HepG2 (cell line): ENCODE data around the gene ENO3. TPM values are rescaled to one million over a fixed set of nuclear protein-coding genes. Genes with fewer than 3 reads are reported as not detected.

Source experiments
- AKAP8 ChIP-seq: sonication (generic); formaldehyde crosslinking; IDR thresholded peaks from 2 replicates; pipeline ENCODE4 v1.5.1; 2020; ENCODE audit warnings: mild to moderate bottlenecking, missing genetic modification reagents
- FOXP1 ChIP-seq, 2 experiments: fragments of 450-650 bp in 1 of 2; IDR thresholded peaks; 2 replicates each; pipeline ENCODE4 v1.6.1; 2017 to 2018; ENCODE audit warnings: antibody characterized with exemption in 1 of 2
- HNF4G ChIP-seq, 2 experiments: sonication (generic) in 1 of 2; formaldehyde crosslinking in 1 of 2; IDR thresholded peaks; 2 replicates each; pipeline versions ENCODE4 v1.4.0 to v1.6.1; 2011 to 2020; ENCODE audit warnings: borderline replicate concordance in 2 of 2, low read depth in 2 of 2, mild to moderate bottlenecking in 2 of 2, low read length in 1 of 2, missing genetic modification reagents in 1 of 2, moderate library complexity in 1 of 2
- HNRNPLL ChIP-seq: fragments of 200-400 bp; formaldehyde crosslinking; IDR thresholded peaks from 2 replicates; pipeline ENCODE4 v1.6.1; 2017; ENCODE audit warnings: mild to moderate bottlenecking, low read depth, low read length; ENCODE audit not compliant: poor library complexity, severe bottlenecking
- HOXA3 ChIP-seq: sonication (generic); formaldehyde crosslinking; IDR thresholded peaks from 2 replicates; pipeline ENCODE4 v1.5.0; 2020; ENCODE audit warnings: missing genetic modification reagents
- KLF11 ChIP-seq: IDR thresholded peaks from 2 replicates; pipeline ENCODE4 v1.6.1; 2016; ENCODE audit warnings: missing compliant biosample characterization
- NCOA2 ChIP-seq: sonication (generic); formaldehyde crosslinking; IDR thresholded peaks from 2 replicates; pipeline ENCODE4 v1.8.0; 2022; ENCODE audit warnings: inconsistent platforms
- NFE2L1 ChIP-seq: sonication (generic); formaldehyde crosslinking; IDR thresholded peaks from 2 replicates; pipeline ENCODE4 v1.4.0; 2020; ENCODE audit warnings: missing genetic modification reagents, mild to moderate bottlenecking, borderline replicate concordance
- PLSCR1 ChIP-seq: sonication (generic); formaldehyde crosslinking; IDR thresholded peaks from 2 replicates; pipeline ENCODE4 v1.5.0; 2020; ENCODE audit warnings: missing genetic modification reagents, mild to moderate bottlenecking, borderline replicate concordance
- POLR2AphosphoS2 ChIP-seq: IDR thresholded peaks from 2 replicates; pipeline ENCODE4 v1.6.1; 2011; ENCODE audit warnings: low read depth, low read length, improper control_type of control experiment
- RNF2 ChIP-seq: fragments of 450-650 bp; conservative IDR thresholded peaks from 2 replicates; pipeline ENCODE4 v1.6.1; 2016; ENCODE audit warnings: low read depth
- SNAI1 ChIP-seq: sonication (generic); formaldehyde crosslinking; IDR thresholded peaks from 2 replicates; pipeline ENCODE4 v1.5.0; 2020; ENCODE audit warnings: mild to moderate bottlenecking, missing genetic modification reagents, borderline replicate concordance
- SSRP1 ChIP-seq: IDR thresholded peaks from 2 replicates; pipeline ENCODE4 v1.6.1; 2016; ENCODE audit warnings: control low read depth
- STAT5B ChIP-seq: sonication (generic); formaldehyde crosslinking; IDR thresholded peaks from 2 replicates; pipeline ENCODE4 v1.4.0; 2020; ENCODE audit warnings: missing genetic modification reagents
- TCF7 ChIP-seq: sonication (generic); IDR thresholded peaks from 2 replicates; pipeline ENCODE4 v1.6.1; 2016; ENCODE audit warnings: antibody characterized with exemption, low read depth
- TERF1 ChIP-seq: sonication (generic); formaldehyde crosslinking; IDR thresholded peaks from 2 replicates; pipeline ENCODE4 v1.8.0; 2022; ENCODE audit warnings: mild to moderate bottlenecking, missing genetic modification reagents, moderate library complexity
- YY1 ChIP-seq: IDR thresholded peaks from 2 replicates; pipeline ENCODE4 v1.6.1; 2011; ENCODE audit warnings: low read length, low read depth, moderate library complexity, mild to moderate bottlenecking; ENCODE audit not compliant: insufficient read depth, insufficient replicate concordance
- ZNF160 ChIP-seq: sonication (generic); formaldehyde crosslinking; IDR thresholded peaks from 2 replicates; pipeline ENCODE4 v1.8.0; 2022; ENCODE audit warnings: mild to moderate bottlenecking, inconsistent platforms, missing genetic modification reagents
- ZNF33B ChIP-seq: sonication (generic); formaldehyde crosslinking; IDR thresholded peaks from 2 replicates; pipeline ENCODE4 v1.5.1; 2020; ENCODE audit warnings: mild to moderate bottlenecking, missing genetic modification reagents
- ZNF383 ChIP-seq: sonication (generic); formaldehyde crosslinking; IDR thresholded peaks from 2 replicates; pipeline ENCODE4 v1.4.0; 2020; ENCODE audit warnings: missing genetic modification reagents, mild to moderate bottlenecking, borderline replicate concordance
- ZNF547 ChIP-seq: sonication (generic); formaldehyde crosslinking; IDR thresholded peaks from 2 replicates; pipeline ENCODE4 v1.5.1; 2020; ENCODE audit warnings: mild to moderate bottlenecking, missing genetic modification reagents
- ZNF567 ChIP-seq: sonication (generic); formaldehyde crosslinking; IDR thresholded peaks from 2 replicates; pipeline ENCODE4 v1.8.1; 2023; ENCODE audit warnings: mild to moderate bottlenecking, missing genetic modification reagents, borderline replicate concordance
- ZNF607 ChIP-seq: sonication (generic); formaldehyde crosslinking; IDR thresholded peaks from 2 replicates; pipeline ENCODE4 v1.5.1; 2020; ENCODE audit warnings: missing genetic modification reagents, mild to moderate bottlenecking, borderline replicate concordance
- ZNF737 ChIP-seq: sonication (generic); formaldehyde crosslinking; IDR thresholded peaks from 2 replicates; pipeline ENCODE4 v1.5.0; 2020; ENCODE audit warnings: missing genetic modification reagents, mild to moderate bottlenecking, borderline replicate concordance
- ZSCAN12 ChIP-seq: sonication (generic); formaldehyde crosslinking; IDR thresholded peaks from 2 replicates; pipeline ENCODE4 v1.9.0; 2021; ENCODE audit warnings: mild to moderate bottlenecking, missing genetic modification reagents
- polyA plus RNA-seq, 8 experiments: library from polyadenylated mRNA; depleted of rRNA in 3 of 8; stranded (reverse) in 7 of 8; unstranded in 1 of 8; fragments of >200 nt; fragmentation: Illumina TruSeq in 4 of 8; extraction: Trizol in 4 of 8; gene quantifications; 2 replicates each; pipeline versions ENCODE4 v1.2.1 to v1.2.3, GENCODE V29; 2011 to 2016; ENCODE audit warnings: low read depth in 4 of 8, missing spikeins in 1 of 8, mixed read lengths in 1 of 8; ENCODE audit not compliant: insufficient read depth in 1 of 8
- total RNA-seq, 5 experiments: library from RNA; depleted of rRNA; stranded (reverse); fragments of >200 nt; fragmentation: Illumina TruSeq; extraction: Trizol; gene quantifications; 2 replicates each; pipeline ENCODE4 v1.2.3, GENCODE V29; 2016; ENCODE audit warnings: low read depth in 1 of 5
- TF ChIP-seq, protein P1 (sequence below): sonication (generic); formaldehyde crosslinking; IDR thresholded peaks from 2 replicates; pipeline ENCODE4 v1.9.0; 2021; ENCODE audit warnings: missing genetic modification reagents, mild to moderate bottlenecking, borderline replicate concordance

The ENO3 gene
- total and polyA plus RNA-seq, 2 of the 13 experiments (the other 11 are each of a cell fraction or from before 2014, with no cell fraction given): 59.8 to 69.8 TPM

- TF ChIP-seq ZNF383: no peak
- no peak for TF ChIP-seq HNF4G (IDR thresholded peaks at IDR 0.05; ENCODE audit: borderline replicate concordance, low read depth, low read length)
- TF ChIP-seq HNF4G (CRISPR knock-in tag; IDR thresholded peaks at IDR 0.05; ENCODE audit: borderline replicate concordance, low read depth): 0 out of 2 replicates have a peak, but pooled peaks have one; percentile 26
- TF ChIP-seq, protein P1, sequence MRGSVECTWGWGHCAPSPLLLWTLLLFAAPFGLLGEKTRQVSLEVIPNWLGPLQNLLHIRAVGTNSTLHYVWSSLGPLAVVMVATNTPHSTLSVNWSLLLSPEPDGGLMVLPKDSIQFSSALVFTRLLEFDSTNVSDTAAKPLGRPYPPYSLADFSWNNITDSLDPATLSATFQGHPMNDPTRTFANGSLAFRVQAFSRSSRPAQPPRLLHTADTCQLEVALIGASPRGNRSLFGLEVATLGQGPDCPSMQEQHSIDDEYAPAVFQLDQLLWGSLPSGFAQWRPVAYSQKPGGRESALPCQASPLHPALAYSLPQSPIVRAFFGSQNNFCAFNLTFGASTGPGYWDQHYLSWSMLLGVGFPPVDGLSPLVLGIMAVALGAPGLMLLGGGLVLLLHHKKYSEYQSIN (CRISPR knock-in tag): no peak
- no peak; the same call in 1 of the 2 replicates for TF ChIP-seq RNF2
- no peak for TF ChIP-seq NFE2L1 (CRISPR knock-in tag)
- peak; percentile 65; the same call in 1 of the 2 replicates for TF ChIP-seq ZNF607 (CRISPR knock-in tag)
- TF ChIP-seq FOXP1 (IDR thresholded peaks at IDR 0.05): no peak
- no peak for TF ChIP-seq FOXP1 (CRISPR knock-in tag; IDR thresholded peaks at IDR 0.05)
- no peak for TF ChIP-seq SSRP1 (CRISPR knock-in tag)
- 0 out of 2 replicates have a peak, but pooled peaks have one; percentile 24 for TF ChIP-seq AKAP8 (CRISPR knock-in tag)
- TF ChIP-seq TCF7: no peak
- peak; percentile 51; the same call in 1 of the 2 replicates for TF ChIP-seq ZNF547 (CRISPR knock-in tag)
- no peak for TF ChIP-seq POLR2AphosphoS2
- no peak for TF ChIP-seq TERF1 (CRISPR knock-in tag)
- no peak for TF ChIP-seq KLF11
- TF ChIP-seq ZNF160 (CRISPR knock-in tag): no peak
- no peak for TF ChIP-seq PLSCR1 (CRISPR knock-in tag)
- TF ChIP-seq HNRNPLL: no peak
- no peak for TF ChIP-seq ZNF567 (CRISPR knock-in tag)
- peak; percentile 78; the same call in 1 of the 2 replicates for TF ChIP-seq ZNF33B (CRISPR knock-in tag)
- 0 out of 2 replicates have a peak, but pooled peaks have one; percentile 81 for TF ChIP-seq SNAI1
- TF ChIP-seq STAT5B (CRISPR knock-in tag): no peak
- TF ChIP-seq ZSCAN12 (CRISPR knock-in tag): no peak
- TF ChIP-seq ZNF737: no peak
- TF ChIP-seq YY1: peak; percentile 42
- peak; percentile 11; the same call in 1 of the 2 replicates for TF ChIP-seq NCOA2 (CRISPR knock-in tag)
- peak; percentile 33; the same call in 1 of the 2 replicates for TF ChIP-seq HOXA3
Measured at GRCh38 chr17:4997302-4998026, 46.5 kb downstream of the ENO3 start, which contains the start of the genes INCA1 and KIF1C (continued).
